ENCODE data around the gene MYMX. TPM values are rescaled to one million over a fixed set of nuclear protein-coding genes. Genes with fewer than 3 reads are reported as not detected.

Gene MYMX
- total RNA-seq, 1 donor: not detected

GRCh38 chr6:44247338-44248302 lies 30.9 kb downstream of the MYMX start:
- H3K4me3 ChIP-seq (ENCODE audit: insufficient read depth, low read length): peak overlapping the region; percentile 99
- TF ChIP-seq CTCF (IDR thresholded peaks at IDR 0.05; ENCODE audit: extremely low read depth, low read depth, low read length): no peak
- DNase-seq (ENCODE audit: insufficient read length, low spot score, missing footprints): peak; percentile 88
- H3K4me1 ChIP-seq (ENCODE audit: insufficient read depth, low read length): peaks cover 26% of the 10 kb centered on the region
- peaks cover 49% of the 10 kb centered on the region for H4K20me1 ChIP-seq (ENCODE audit: insufficient read depth, low read length)
- peaks cover 52% of the 10 kb centered on the region for H3K79me2 ChIP-seq (ENCODE audit: insufficient read depth, low read length)
- H3K4me2 ChIP-seq (ENCODE audit: insufficient read depth, low read length): peak overlapping the region; percentile 97
- H3K36me3 ChIP-seq (ENCODE audit: insufficient read depth, low read length): peaks cover 41% of the 10 kb centered on the region
- no peak overlapping the region for H2AFZ ChIP-seq (ENCODE audit: low read length)
- H3K9me3 ChIP-seq (ENCODE audit: low read depth, low read length): no peaks in the 10 kb centered on the region
- no peaks in the 10 kb centered on the region for H3K27me3 ChIP-seq (ENCODE audit: insufficient read depth, low read length)
- peak overlapping the region; percentile 95 for H3K27ac ChIP-seq (ENCODE audit: low read depth, low read length)

GRCh38 chr6:44248579-44248978 lies 31.9 kb downstream of the MYMX start:
- no peak for TF ChIP-seq CTCF (IDR thresholded peaks at IDR 0.05; ENCODE audit: extremely low read depth, low read depth, low read length)
- Histone ChIP-seq H3K27ac (ENCODE audit: low read depth, low read length) (peak overlapping the region; percentile 19), H2AFZ (ENCODE audit: low read length) (no peak overlapping the region), H3K79me2 (ENCODE audit: insufficient read depth, low read length) (peaks cover 61% of the 10 kb centered on the region), H3K4me3 (ENCODE audit: insufficient read depth, low read length) (peak overlapping the region; percentile 99), H3K36me3 (ENCODE audit: insufficient read depth, low read length) (peaks cover 50% of the 10 kb centered on the region), H3K27me3 (ENCODE audit: insufficient read depth, low read length) (no peaks in the 10 kb centered on the region), H3K9me3 (ENCODE audit: low read depth, low read length) (no peaks in the 10 kb centered on the region), H3K4me2 (ENCODE audit: insufficient read depth, low read length) (peak overlapping the region; percentile 97), H4K20me1 (ENCODE audit: insufficient read depth, low read length) (peaks cover 58% of the 10 kb centered on the region), H3K4me1 (ENCODE audit: insufficient read depth, low read length) (peaks cover 26% of the 10 kb centered on the region)
- DNase-seq (ENCODE audit: insufficient read length, low spot score, missing footprints): peak; percentile 26

- Histone ChIP-seq H3K9me3 (ENCODE audit: low read depth, low read length) (no peaks in the 10 kb centered on the region), H2AFZ (ENCODE audit: low read length) (no peak overlapping the region), H4K20me1 (ENCODE audit: insufficient read depth, low read length) (peaks cover 64% of the 10 kb centered on the region), H3K4me3 (ENCODE audit: insufficient read depth, low read length) (peak overlapping the region; percentile 99), H3K4me2 (ENCODE audit: insufficient read depth, low read length) (peak overlapping the region; percentile 97), H3K4me1 (ENCODE audit: insufficient read depth, low read length) (peaks cover 26% of the 10 kb centered on the region), H3K27me3 (ENCODE audit: insufficient read depth, low read length) (no peaks in the 10 kb centered on the region), H3K27ac (ENCODE audit: low read depth, low read length) (peak overlapping the region; percentile 19), H3K36me3 (ENCODE audit: insufficient read depth, low read length) (peaks cover 57% of the 10 kb centered on the region), H3K79me2 (ENCODE audit: insufficient read depth, low read length) (peaks cover 64% of the 10 kb centered on the region)
- no peak for DNase-seq (ENCODE audit: insufficient read length, low spot score, missing footprints)
- no peak for TF ChIP-seq CTCF (IDR thresholded peaks at IDR 0.05; ENCODE audit: extremely low read depth, low read depth, low read length)
Observed at GRCh38 chr6:44249082-44249748, 32.5 kb downstream of the MYMX start.
